Osteoblast (primary cell): ENCODE results near the gene ZDHHC5. TPM values are rescaled to one million over a fixed set of nuclear protein-coding genes. Genes with fewer than 3 reads are reported as not detected.
A peak's percentile ranks its signal among the peaks of the same experiment; 100 is the strongest.

Experiments used
- DNase-seq: peaks from one replicate; pipeline ENCODE4 v3.0.0; 2011; ENCODE audit warnings: low spot score, mixed read lengths; ENCODE audit not compliant: insufficient read length; ENCODE audit errors: missing footprints
- H2AFZ ChIP-seq: 2 replicates; pipeline ENCODE4 v1.6.0; 2011; ENCODE audit warnings: mild to moderate bottlenecking, low read length
- H3K27ac ChIP-seq: 2 replicates; pipeline ENCODE4 v1.5.1; 2011; ENCODE audit warnings: mild to moderate bottlenecking, low read depth, low read length, moderate library complexity
- H3K27me3 ChIP-seq: 2 replicates; pipeline ENCODE4 v1.6.0; 2012; ENCODE audit warnings: mild to moderate bottlenecking, control low read depth, inconsistent platforms, low read length, moderate library complexity; ENCODE audit not compliant: insufficient read depth
- H3K36me3 ChIP-seq: 2 replicates; pipeline ENCODE4 v1.5.1; 2011; ENCODE audit warnings: mild to moderate bottlenecking, low read length, control low read depth, moderate library complexity; ENCODE audit not compliant: insufficient read depth
- H3K4me1 ChIP-seq: 2 replicates; pipeline ENCODE4 v1.5.1; 2011; ENCODE audit warnings: mild to moderate bottlenecking, low read length, control low read depth, moderate library complexity; ENCODE audit not compliant: insufficient read depth
- H3K4me2 ChIP-seq: 2 replicates; pipeline ENCODE4 v1.6.0; 2011; ENCODE audit warnings: mild to moderate bottlenecking, low read length; ENCODE audit not compliant: insufficient read depth
- H3K4me3 ChIP-seq: fragments of 200-600 bp; sonication (generic); 3 replicates; pipeline ENCODE4 v1.5.1; 2012; ENCODE audit warnings: mild to moderate bottlenecking, low read length, inconsistent platforms; ENCODE audit not compliant: insufficient read depth
- H3K79me2 ChIP-seq: 2 replicates; pipeline ENCODE4 v1.6.0; 2012; ENCODE audit warnings: mild to moderate bottlenecking, low read length, control low read depth, inconsistent platforms; ENCODE audit not compliant: insufficient read depth
- H3K9me3 ChIP-seq: 2 replicates; pipeline ENCODE4 v1.5.1; 2011; ENCODE audit warnings: low read depth, low read length, control low read depth
- H4K20me1 ChIP-seq: 2 replicates; pipeline ENCODE4 v1.6.0; 2012; ENCODE audit warnings: mild to moderate bottlenecking, low read length, control low read depth; ENCODE audit not compliant: insufficient read depth
- CTCF ChIP-seq: IDR thresholded peaks from 2 replicates; pipeline ENCODE4 v1.5.1; 2011; ENCODE audit warnings: mild to moderate bottlenecking, low read depth, low read length, moderate library complexity; ENCODE audit errors: extremely low read depth
- total RNA-seq: library from RNA; depleted of rRNA; stranded (reverse); fragments of >200 nt; gene quantifications from 2 replicates; pipeline ENCODE4 v1.2.3, GENCODE V29; 2012

Gene ZDHHC5
- total RNA-seq, 1 donor, result 48.9 TPM

GRCh38 chr11:57652662-57653061, 15.3 kb upstream of the ZDHHC5 start:
- peak overlapping the region; percentile 68 for H3K4me2 ChIP-seq

GRCh38 chr11:57653163-57653562, 14.8 kb upstream of the ZDHHC5 start:
- H3K27ac ChIP-seq, result no peak overlapping the region
- peak overlapping the region; percentile 43 for H3K4me3 ChIP-seq
- peak overlapping the region; percentile 68 for H3K4me2 ChIP-seq
- TF ChIP-seq CTCF, result no peak
- peaks cover 6% of the 10 kb centered on the region for H4K20me1 ChIP-seq
- peaks cover 36% of the 10 kb centered on the region for H3K4me1 ChIP-seq
- H3K79me2 ChIP-seq, result peaks cover 6% of the 10 kb centered on the region
- peaks cover 8% of the 10 kb centered on the region for H3K27me3 ChIP-seq
- H2AFZ ChIP-seq, result no peak overlapping the region
- no peaks in the 10 kb centered on the region for H3K9me3 ChIP-seq
- no peak for DNase-seq
- no peaks in the 10 kb centered on the region for H3K36me3 ChIP-seq

More at GRCh38 chr11:57652662-57653061, 15.3 kb upstream of the ZDHHC5 start:
- Histone ChIP-seq H3K27ac (no peak overlapping the region), H3K9me3 (no peaks in the 10 kb centered on the region), H3K4me3 (peak overlapping the region; percentile 43), H3K27me3 (peaks cover 13% of the 10 kb centered on the region), H2AFZ (no peak overlapping the region), H3K4me1 (peaks cover 38% of the 10 kb centered on the region), H3K36me3 (no peaks in the 10 kb centered on the region), H3K79me2 (peaks cover 1% of the 10 kb centered on the region), H4K20me1 (peaks cover 11% of the 10 kb centered on the region)
- no peak for TF ChIP-seq CTCF
- DNase-seq, result peak; percentile 80

GRCh38 chr11:57656885-57657193, 11.1 kb upstream of the ZDHHC5 start:
- no peaks in the 10 kb centered on the region for H3K9me3 ChIP-seq
- H3K27ac ChIP-seq, result peak overlapping the region; percentile 86
- peaks cover 22% of the 10 kb centered on the region for H3K4me1 ChIP-seq
- H3K4me2 ChIP-seq, result peak overlapping the region; percentile 98
- peaks cover 25% of the 10 kb centered on the region for H3K36me3 ChIP-seq
- peak overlapping the region; percentile 93 for H2AFZ ChIP-seq
- TF ChIP-seq CTCF, result no peak
- H3K27me3 ChIP-seq, result no peaks in the 10 kb centered on the region
- peak overlapping the region; percentile 79 for H3K4me3 ChIP-seq
- H4K20me1 ChIP-seq, result no peaks in the 10 kb centered on the region
- H3K79me2 ChIP-seq, result peaks cover 29% of the 10 kb centered on the region
- DNase-seq, result no peak

GRCh38 chr11:57657194-57658022, 10.5 kb upstream of the ZDHHC5 start, which contains the start of gene CLP1:
Gene CLP1, plus strand, starts transcription at chr11:57657762. Its CDS starts 1,715 bp downstream, at chr11:57659477.
- Histone ChIP-seq H3K9me3 (no peaks in the 10 kb centered on the region), H3K4me3 (peak within 1 kb of the TSS; percentile 79), H4K20me1 (no peaks in the 10 kb centered on the region), H3K27me3 (no peaks in the 10 kb centered on the region), H3K4me2 (peak within 1 kb of the TSS; percentile 98), H3K27ac (peak within 1 kb of the TSS; percentile 86), H2AFZ (peak within 1 kb of the TSS; percentile 93), H3K79me2 (peaks cover 29% of the 10 kb centered on the region), H3K4me1 (peaks cover 22% of the 10 kb centered on the region), H3K36me3 (peaks cover 30% of the 10 kb centered on the region)
- no peak for TF ChIP-seq CTCF
- DNase-seq, result peak; percentile 97
